K562 (cell line): ENCODE data around the gene COX6B1. TPM values are rescaled to one million over a fixed set of nuclear protein-coding genes. Genes with fewer than 3 reads are reported as not detected.

ENCODE experiments used
- FUS ChIP-seq: fragments of 200-400 bp; formaldehyde crosslinking; optimal IDR thresholded peaks from 2 replicates; pipeline ENCODE3; 2017; ENCODE audit warnings: low read depth, low read length
- HOMEZ ChIP-seq: fragments of 250-450 bp; sonication (Bioruptor Pico); IDR thresholded peaks from 2 replicates; pipeline ENCODE4 v1.4.0; 2020; ENCODE audit warnings: mild to moderate bottlenecking, moderate library complexity
- MYNN ChIP-seq, 2 experiments: sonication (generic); formaldehyde crosslinking in 1 of 2; IDR thresholded peaks; 2 replicates each; pipeline versions ENCODE4 v1.5.0 to v1.6.1; 2016 to 2020; ENCODE audit warnings: antibody characterized with exemption in 1 of 2, missing genetic modification reagents in 1 of 2
- RBM34 ChIP-seq: fragments of 200-400 bp; formaldehyde crosslinking; IDR thresholded peaks from 2 replicates; pipeline ENCODE4 v1.6.1; 2018; ENCODE audit warnings: low read length, borderline replicate concordance; ENCODE audit not compliant: insufficient read depth
- SMARCA5 ChIP-seq: fragments of 450-650 bp; IDR thresholded peaks from 2 replicates; pipeline ENCODE4 v1.6.1; 2016
- STAT6 ChIP-seq: sonication (generic); formaldehyde crosslinking; IDR thresholded peaks from 2 replicates; pipeline ENCODE4 v1.8.1; 2023; ENCODE audit warnings: mild to moderate bottlenecking, missing genetic modification reagents
- TEAD1 ChIP-seq, 2 experiments: fragments of 450-650 bp in 1 of 2; sonication (generic) in 1 of 2; formaldehyde crosslinking; IDR thresholded peaks; 2 replicates each; pipeline versions ENCODE4 v1.4.0 to v1.8.0; 2020 to 2022; ENCODE audit warnings: mild to moderate bottlenecking in 2 of 2, missing genetic modification reagents in 1 of 2
- ZFP91 ChIP-seq: sonication (generic); formaldehyde crosslinking; IDR thresholded peaks from 2 replicates; pipeline ENCODE4 v1.8.0; 2022; ENCODE audit warnings: mild to moderate bottlenecking, missing genetic modification reagents
- ZNF12 ChIP-seq: sonication (generic); formaldehyde crosslinking; IDR thresholded peaks from 2 replicates; pipeline ENCODE4 v1.4.0; 2020; ENCODE audit warnings: mild to moderate bottlenecking, missing genetic modification reagents
- ZNF143 ChIP-seq: sonication (generic); formaldehyde crosslinking; IDR thresholded peaks from 2 replicates; pipeline ENCODE4 v1.9.0; 2022; ENCODE audit warnings: mild to moderate bottlenecking, missing genetic modification reagents
- polyA plus RNA-seq, 8 experiments: library from polyadenylated mRNA; depleted of rRNA in 4 of 8; stranded (reverse) in 5 of 8; unstranded in 3 of 8; fragments of >200 nt; fragmentation: Nextera tagmentation in 2 of 8; fragmentation: Illumina TruSeq in 1 of 8; extraction: Ambion mirVana in 2 of 8; extraction: Trizol in 1 of 8; gene quantifications; 2 replicates each; pipeline versions ENCODE4 v1.2.1 to v1.2.3, GENCODE V29; 2011 to 2014; ENCODE audit warnings: inconsistent platforms in 1 of 8, missing spikeins in 1 of 8
- total RNA-seq, 7 experiments: library from RNA; depleted of rRNA in 6 of 7; stranded (reverse); fragments of >200 nt in 6 of 7; fragmentation: Illumina TruSeq in 2 of 7; extraction: Trizol in 2 of 7; gene quantifications; 2 replicates each; pipeline versions ENCODE4 v1.2.1 to v1.2.3, GENCODE V29; 2011 to 2021; ENCODE audit warnings: low replicate concordance in 1 of 7
- TF ChIP-seq, protein P1 (sequence below), 3 experiments: fragments of 200-800 bp in 1 of 3; fragments of 250-450 bp in 1 of 3; fragments of 450-650 bp in 1 of 3; sonication (Bioruptor Pico) in 1 of 3; sonication (Bioruptor generic) in 1 of 3; formaldehyde crosslinking in 1 of 3; IDR thresholded peaks; 2 replicates each; pipeline versions ENCODE4 v1.6.1 to v1.8.0; 2016 to 2022; ENCODE audit warnings: mild to moderate bottlenecking in 2 of 3, missing genetic modification characterization in 2 of 3, missing compliant biosample characterization in 1 of 3, moderate library complexity in 1 of 3
- TF ChIP-seq, protein P2 (sequence below): sonication (generic); formaldehyde crosslinking; IDR thresholded peaks from 2 replicates; pipeline ENCODE4 v1.8.0; 2022; ENCODE audit warnings: mild to moderate bottlenecking, missing genetic modification reagents, borderline replicate concordance

The COX6B1 gene
- total and polyA plus RNA-seq, 9 of the 15 experiments (the other 6 are each of a cell fraction or from before 2014, with no cell fraction given): 777 to 2,393 (median 1,219) TPM

- TF ChIP-seq, protein P1, sequence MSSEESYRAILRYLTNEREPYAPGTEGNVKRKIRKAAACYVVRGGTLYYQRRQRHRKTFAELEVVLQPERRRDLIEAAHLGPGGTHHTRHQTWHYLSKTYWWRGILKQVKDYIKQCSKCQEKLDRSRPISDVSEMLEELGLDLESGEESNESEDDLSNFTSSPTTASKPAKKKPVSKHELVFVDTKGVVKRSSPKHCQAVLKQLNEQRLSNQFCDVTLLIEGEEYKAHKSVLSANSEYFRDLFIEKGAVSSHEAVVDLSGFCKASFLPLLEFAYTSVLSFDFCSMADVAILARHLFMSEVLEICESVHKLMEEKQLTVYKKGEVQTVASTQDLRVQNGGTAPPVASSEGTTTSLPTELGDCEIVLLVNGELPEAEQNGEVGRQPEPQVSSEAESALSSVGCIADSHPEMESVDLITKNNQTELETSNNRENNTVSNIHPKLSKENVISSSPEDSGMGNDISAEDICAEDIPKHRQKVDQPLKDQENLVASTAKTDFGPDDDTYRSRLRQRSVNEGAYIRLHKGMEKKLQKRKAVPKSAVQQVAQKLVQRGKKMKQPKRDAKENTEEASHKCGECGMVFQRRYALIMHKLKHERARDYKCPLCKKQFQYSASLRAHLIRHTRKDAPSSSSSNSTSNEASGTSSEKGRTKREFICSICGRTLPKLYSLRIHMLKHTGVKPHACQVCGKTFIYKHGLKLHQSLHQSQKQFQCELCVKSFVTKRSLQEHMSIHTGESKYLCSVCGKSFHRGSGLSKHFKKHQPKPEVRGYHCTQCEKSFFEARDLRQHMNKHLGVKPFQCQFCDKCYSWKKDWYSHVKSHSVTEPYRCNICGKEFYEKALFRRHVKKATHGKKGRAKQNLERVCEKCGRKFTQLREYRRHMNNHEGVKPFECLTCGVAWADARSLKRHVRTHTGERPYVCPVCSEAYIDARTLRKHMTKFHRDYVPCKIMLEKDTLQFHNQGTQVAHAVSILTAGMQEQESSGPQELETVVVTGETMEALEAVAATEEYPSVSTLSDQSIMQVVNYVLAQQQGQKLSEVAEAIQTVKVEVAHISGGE (CRISPR knock-in tag; IDR thresholded peaks at IDR 0.05): peak in 1 of 3 experiments; percentile 72; a peak in 2 of 6 replicates
- TF ChIP-seq, protein P2, sequence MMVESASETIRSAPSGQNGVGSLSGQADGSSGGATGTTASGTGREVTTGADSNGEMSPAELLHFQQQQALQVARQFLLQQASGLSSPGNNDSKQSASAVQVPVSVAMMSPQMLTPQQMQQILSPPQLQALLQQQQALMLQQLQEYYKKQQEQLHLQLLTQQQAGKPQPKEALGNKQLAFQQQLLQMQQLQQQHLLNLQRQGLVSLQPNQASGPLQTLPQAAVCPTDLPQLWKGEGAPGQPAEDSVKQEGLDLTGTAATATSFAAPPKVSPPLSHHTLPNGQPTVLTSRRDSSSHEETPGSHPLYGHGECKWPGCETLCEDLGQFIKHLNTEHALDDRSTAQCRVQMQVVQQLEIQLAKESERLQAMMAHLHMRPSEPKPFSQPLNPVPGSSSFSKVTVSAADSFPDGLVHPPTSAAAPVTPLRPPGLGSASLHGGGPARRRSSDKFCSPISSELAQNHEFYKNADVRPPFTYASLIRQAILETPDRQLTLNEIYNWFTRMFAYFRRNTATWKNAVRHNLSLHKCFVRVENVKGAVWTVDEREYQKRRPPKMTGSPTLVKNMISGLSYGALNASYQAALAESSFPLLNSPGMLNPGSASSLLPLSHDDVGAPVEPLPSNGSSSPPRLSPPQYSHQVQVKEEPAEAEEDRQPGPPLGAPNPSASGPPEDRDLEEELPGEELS (CRISPR knock-in tag): peak; percentile 98
- TF ChIP-seq RBM34 (no peak), MYNN (IDR thresholded peaks at IDR 0.05) (peak; percentile 53; the same call in 1 of the 2 replicates), MYNN (CRISPR knock-in tag; IDR thresholded peaks at IDR 0.05) (no peak), HOMEZ (CRISPR knock-in tag) (no peak), TEAD1 (CRISPR knock-in tag; IDR thresholded peaks at IDR 0.05) (peak; percentile 38 to 94; a peak in 2 of 4 replicates), FUS (no peak), STAT6 (no peak), ZNF12 (CRISPR knock-in tag) (0 out of 2 replicates have a peak, but pooled peaks have one; percentile 46), ZFP91 (CRISPR knock-in tag) (peak; percentile 77; the same call in 1 of the 2 replicates), SMARCA5 (no peak), ZNF143 (CRISPR knock-in tag) (peak; percentile 69)
Observed at GRCh38 chr19:35643255-35644205, 4.6 kb upstream of the COX6B1 start (continued).
